ENCODE results near the gene POLR3GL.

The POLR3GL gene

DNA sequence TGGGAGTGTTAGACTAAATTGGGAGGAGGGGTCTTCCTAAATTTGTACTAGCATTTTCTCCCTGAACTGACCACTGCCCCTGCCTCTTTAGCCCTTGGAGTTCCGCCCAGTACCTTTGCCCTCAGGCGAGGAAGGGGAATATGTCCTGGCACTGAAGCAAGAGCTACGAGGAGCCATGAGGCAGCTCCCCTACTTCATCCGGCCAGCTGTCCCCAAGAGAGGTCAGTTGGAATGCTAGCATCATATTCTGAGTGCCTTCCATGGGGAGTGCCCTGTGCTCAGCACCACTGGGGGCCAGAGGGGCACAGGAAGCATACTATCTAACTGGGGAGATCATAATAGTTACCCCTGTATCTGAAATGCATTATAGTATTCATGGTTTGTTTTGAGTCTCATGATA is 10.7 kb downstream of the POLR3GL start:
- no peak for DNase-seq

DNA sequence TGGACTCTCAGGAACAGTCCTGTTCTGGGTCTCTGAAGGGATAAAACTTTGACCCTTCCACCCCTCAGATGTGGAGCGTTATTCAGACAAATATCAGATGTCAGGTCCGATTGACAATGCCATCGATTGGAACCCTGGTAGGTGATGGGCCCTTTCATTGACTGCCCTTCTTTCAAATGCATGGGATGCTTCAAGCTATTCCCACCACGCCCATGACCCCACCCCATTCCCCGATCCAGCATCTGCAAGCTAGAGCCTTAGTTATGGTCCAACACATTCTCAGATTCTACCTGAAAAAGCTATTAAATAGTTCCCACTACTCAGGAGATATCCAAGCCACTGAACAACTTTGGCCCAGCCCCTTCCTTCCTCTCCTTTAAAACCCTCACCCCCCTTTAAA is 12.5 kb downstream of the POLR3GL start:
- no peak for DNase-seq

DNA sequence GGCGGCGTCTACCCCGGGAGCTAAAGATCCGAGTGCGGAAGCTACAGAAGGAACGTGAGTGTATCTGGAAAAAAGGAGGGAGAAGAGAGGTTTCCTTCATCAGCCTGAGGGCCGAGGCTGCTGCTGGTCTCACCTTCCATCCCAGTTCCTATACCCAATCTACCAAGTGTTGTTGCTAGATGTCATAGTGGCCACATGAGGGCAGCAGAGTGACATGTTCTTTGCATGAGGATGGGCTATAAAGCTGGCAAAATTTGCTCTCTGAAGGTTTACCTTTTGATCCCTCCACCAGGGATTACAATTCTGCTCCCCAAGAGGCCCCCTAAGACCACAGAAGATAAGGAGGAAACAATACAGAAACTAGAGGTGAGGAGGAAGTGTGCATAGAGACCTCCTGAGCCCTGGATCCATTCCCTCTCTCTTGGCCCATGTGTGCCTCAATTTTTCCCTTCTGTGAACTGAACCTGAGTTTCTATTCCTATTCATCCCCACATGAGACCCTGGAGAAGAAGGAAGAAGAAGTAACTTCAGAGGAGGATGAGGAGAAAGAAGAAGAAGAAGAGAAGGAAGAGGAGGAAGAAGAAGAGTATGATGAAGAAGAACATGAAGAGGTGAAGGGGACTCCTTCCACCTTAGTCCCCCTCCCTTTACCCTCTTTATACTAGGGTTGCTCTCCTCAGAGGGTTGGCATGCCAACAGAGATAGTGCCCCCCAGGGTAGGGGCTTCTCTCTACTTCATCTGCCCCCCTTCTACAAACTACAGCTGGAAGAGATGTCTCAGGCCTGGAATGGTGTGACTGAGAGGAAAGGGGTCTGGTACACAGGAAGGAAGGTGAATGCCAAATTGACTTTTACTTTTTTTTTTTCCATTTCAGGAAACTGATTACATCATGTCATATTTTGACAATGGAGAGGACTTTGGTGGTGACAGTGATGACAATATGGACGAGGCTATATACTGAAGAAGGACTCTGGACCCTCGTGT is 13.3 kb downstream of the POLR3GL start:
- DNase-seq: peak; percentile 86

DNA sequence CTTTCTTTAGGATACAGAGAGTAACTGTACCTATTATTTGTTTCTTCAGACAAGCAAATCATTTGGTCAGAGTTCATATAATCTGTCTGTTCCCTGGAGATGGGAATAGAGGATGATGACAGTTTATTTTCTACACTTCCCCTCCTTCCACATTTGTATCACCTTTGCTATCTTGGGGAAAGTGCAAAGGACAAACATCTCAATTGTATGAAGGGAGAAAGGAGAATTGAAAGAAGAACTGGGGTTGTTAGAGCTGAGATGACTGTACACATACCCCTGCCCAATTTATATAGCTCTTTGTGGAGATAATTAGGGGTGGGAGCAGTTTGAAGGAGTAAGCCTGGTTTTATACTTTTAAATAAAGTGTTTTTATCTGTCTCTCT is 14.0 kb downstream of the POLR3GL start:
- DNase-seq: no peak

DNA sequence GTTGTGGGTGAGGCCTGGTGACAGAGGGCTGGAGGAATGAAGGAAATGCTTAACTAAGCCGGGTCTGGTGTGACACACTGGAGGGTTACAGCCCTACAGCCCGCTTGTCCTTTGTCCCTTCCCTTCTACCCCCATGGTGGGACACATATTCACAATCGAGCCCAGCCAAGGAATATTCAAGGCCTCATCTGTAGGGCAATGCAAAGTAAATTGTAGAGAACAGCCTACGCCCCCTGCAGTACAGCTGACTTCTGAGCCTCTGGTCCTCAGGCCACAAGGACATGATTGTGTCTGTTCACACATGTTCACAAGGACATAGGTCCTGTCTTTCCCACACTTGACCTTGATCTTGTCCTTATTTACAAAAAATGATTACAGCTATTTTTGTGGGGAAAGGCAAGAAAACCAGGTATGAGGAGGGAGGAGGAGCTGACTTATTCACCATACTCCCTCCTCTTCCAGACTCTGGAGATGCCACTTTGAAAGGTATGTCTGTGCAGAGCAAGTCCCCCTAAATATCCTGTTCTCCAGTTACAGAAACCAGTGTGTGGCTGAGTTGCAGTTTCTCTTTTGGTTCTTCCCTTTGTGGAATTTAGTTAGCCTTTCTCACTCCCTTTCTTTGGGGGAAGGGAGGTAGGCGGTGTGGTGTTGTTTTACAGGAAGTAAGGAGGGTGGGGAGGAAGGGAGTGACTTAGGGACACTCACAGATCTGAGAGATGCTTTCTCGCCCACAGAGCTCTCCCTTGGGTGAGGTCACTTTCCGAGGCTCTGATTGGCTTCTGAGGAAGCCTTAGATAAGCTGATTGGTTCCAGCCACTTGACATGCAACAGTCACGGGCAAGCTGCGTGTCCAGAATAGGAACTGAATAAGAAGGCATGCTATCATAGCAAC is 14.6 kb downstream of the POLR3GL start:
- DNase-seq: peak; percentile 100

GRCh38 chr1:145979746-145980456 is 15.4 kb downstream of the POLR3GL start:
- peak; percentile 74 for DNase-seq

DNA sequence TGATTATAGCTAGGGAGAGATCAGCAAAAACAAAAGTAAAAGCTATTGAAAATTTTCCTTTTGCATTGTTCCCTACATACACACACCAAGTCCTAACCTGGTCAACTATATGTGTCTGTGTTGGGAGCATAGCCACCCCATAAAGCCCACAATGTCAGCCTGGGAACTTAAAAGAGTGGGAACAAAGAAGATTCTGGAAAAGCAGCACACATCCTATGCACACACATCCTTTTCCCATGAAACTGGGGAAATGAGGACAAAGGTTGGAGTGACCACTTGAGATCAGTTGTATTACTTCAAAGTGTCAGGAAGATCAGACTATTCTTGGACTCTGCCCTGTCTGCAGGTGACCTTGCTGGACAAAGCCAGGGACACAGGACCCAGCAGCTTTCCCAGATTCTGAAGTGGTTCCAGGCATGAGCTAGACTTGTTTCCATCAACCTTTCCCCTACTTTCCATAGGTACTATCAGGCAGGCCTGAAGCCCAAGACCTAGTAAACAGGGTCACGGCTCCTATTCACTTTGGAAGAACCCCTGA is 16.0 kb downstream of the POLR3GL start:
- DNase-seq: no peak

GRCh38 chr1:145982010-145982723 is 17.7 kb downstream of the POLR3GL start:
- DNase-seq: no peak

GRCh38 chr1:145983206-145983675 is 18.8 kb downstream of the POLR3GL start:
- DNase-seq: no peak

DNA sequence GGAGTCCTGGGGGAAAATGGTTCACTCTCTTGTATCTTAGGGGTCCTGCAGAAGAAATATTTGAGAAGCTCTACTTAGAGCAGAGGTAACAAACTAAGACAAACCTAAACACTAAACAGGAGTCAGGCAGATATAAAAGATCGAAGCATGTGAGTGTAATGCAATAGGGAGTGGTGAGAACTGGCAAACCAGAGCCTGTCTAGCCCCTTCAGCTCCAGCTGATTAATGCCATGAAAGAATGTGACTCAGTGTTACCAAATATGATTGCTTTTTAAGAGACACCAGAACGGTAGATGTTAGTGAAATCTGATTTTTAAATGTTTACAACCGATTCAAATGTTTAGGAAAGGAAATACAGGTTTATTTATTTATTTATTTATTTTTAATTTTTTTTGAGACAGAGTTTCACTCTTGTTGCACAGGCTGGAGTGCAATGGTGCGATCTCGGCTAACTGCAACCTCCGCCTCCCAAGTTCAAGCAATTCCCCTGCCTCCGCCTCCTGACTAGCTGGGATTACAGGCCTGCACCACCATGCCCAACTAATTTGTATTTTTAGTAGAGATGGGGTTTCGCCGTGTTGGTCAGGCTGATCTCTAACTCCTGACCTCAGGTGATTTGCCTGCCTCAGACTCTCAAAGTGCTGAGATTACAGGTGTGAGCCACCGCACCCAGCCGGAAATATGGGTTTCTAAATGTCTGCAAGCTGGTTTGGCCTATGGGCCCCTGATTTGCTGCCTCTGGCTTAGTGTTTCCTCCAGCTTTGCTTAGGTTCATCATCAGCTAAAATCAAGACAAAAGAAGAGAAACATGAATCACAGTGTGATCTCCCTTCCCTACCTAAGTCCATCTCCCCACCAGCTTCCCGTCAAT is 19.7 kb downstream of the POLR3GL start:
- no peak for DNase-seq

DNA sequence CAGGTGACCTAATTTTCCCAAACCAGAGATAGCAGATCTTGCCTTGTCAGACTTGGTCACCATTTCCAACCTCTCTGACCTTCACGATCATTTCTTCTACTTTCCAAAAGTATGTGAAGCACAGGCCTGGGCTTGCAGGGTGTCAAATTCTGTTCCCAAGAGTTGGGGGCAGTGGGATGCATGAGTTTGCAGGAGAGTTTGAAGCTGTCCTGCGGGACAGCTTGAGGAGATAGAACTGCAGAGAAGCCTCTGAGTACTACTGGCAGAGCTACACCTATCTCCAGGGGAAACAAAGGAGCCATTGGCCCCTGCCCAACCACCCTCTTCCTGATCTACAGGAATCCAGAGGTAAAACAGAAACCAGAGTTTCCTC is 20.6 kb downstream of the POLR3GL start:
- no peak for DNase-seq

- DNase-seq: peak; percentile 70
Measured at GRCh38 chr1:145985502-145986439, 21.3 kb downstream of the POLR3GL start.

DNA sequence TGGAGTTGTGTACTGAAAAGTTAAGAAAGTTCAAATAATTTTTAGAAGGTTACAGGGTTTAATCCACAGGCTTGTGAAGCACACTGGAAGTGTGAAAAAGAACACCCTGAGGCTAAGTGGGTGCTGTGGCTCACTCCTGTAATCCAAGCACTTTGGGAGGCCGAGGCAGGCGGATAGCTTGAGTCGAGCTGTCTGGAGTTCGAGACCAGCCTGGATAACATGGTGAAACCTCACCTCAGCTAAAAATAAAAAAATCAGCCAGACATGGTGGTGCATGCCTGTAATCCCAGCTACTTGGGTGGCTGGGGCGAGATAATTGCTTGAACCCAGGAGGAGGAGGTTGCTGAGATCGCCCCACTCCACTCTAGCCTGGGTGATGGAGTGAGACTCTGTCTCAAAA is 22.1 kb downstream of the POLR3GL start:
- no peak for DNase-seq

- no peak for DNase-seq
Measured at GRCh38 chr1:145987926-145988325, 23.4 kb downstream of the POLR3GL start.

- no peak for DNase-seq
Measured at GRCh38 chr1:145988773-145989172, 24.3 kb downstream of the POLR3GL start.

GRCh38 chr1:145990249-145990855 is 25.9 kb downstream of the POLR3GL start:
- no peak for DNase-seq

DNA sequence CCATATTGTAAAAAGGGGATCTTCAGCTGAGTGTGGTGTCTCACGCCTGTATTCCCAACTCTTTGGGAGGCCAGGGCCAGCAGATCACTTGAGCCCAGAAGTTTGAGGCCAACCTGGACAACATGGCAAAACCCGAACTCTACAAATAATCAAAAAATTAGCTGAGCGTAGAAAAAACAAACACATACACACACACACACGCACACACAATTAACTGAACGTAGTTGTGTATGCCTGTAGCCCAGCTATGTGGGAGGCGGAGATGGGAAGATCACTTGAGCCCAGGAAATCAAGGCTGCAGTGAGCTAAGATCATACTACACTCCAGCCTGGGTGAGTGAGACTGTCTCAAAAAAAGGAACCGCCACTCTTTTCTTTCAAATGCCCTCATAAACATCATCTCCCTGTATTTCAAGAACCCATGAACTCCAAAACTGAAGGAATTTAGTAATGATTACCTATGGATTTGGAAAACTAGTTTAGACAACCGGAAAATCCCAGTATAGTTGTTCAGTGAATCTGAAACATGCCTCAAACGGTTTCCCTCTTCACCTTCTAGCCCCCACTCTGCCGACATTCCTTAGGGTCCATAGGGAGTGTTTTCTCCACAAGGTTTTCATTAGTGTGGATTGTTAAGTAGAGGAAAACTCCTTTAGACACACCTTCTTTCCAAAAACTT is 27.4 kb downstream of the POLR3GL start:
- no peak for DNase-seq

- no peak for DNase-seq
Measured at GRCh38 chr1:145992502-145992936, 28.0 kb downstream of the POLR3GL start.

Data from fibroblast of skin of scalp (primary cell).